Right lobe of liver (tissue), 4 donors: ENCODE results near the gene ARNT2.

Experiments used
- CTCF ChIP-seq, 4 donors: fragments of 200-600 bp in 3 of 4; fragments of 450-650 bp in 1 of 4; IDR thresholded peaks; one replicate each; pipeline versions ENCODE4 v1.5.1 to v1.8.0; 2016 to 2022; ENCODE audit warnings: antibody characterized with exemption in 4 of 4, mild to moderate bottlenecking in 2 of 4
- POLR2A ChIP-seq: fragments of 450-650 bp; IDR thresholded peaks from one replicate; pipeline ENCODE4 v1.6.1; 2017; ENCODE audit warnings: antibody characterized with exemption, mild to moderate bottlenecking
- donor health status: DM: no; HTN: no; CAD: no.
- donor health status: DM: no; HTN: no; CAD: no.
- donor health status: DM: no; HTN: yes; CAD: no.

GRCh38 chr15:80384432-80384831 is 19.8 kb upstream of the ARNT2 start:
- TF ChIP-seq POLR2A (no peak), CTCF (IDR thresholded peaks at IDR 0.05) (no peak)
